ENCODE data around the gene RNASE3. TPM values are rescaled to one million over a fixed set of nuclear protein-coding genes. Genes with fewer than 3 reads are reported as not detected.
A peak's percentile ranks its signal among the peaks of the same experiment; 100 is the strongest.

RNASE3 gene
- total RNA-seq, 3 donors from 2014 or later (not counting 1 experiment from before 2014, with no cell fraction given), result 0.72 TPM; not detected in 2

- TF ChIP-seq CTCF (IDR thresholded peaks at IDR 0.05), result peak; percentile 91
- H3K27ac ChIP-seq (ENCODE audit: low read length), result no peak overlapping the region
- peaks cover 2% of the 10 kb centered on the region for H3K4me1 ChIP-seq (ENCODE audit: control insufficient read depth, insufficient read depth, low read length)
- no peaks in the 10 kb centered on the region for H3K9me3 ChIP-seq (ENCODE audit: control insufficient read depth, insufficient read depth, low read length)
- Mint-ChIP-seq H3K4me1 (peaks cover 0 to 6% of the 10 kb centered on the region in 2 donors), H3K36me3 (no peaks in the 10 kb centered on the region), H3K27ac (no peak overlapping the region), H3K27me3 (ENCODE audit: low read depth in 2 of 2) (peaks cover 9 to 33% of the 10 kb centered on the region in 2 donors), H3K9me3 (no peaks in the 10 kb centered on the region), H3K4me3 (no peak overlapping the region)
- H3K4me3 ChIP-seq (ENCODE audit: low read length), result no peak overlapping the region
- intact Hi-C loops (cut with micrococcal nuclease), result loop anchor here (1.0 kb wide), 1 partner anchor 114 kb away; no protein-coding TSS in a partner anchor
- ATAC-seq (peak; percentile 72 to 81 (median 74)), DNase-seq (peak; percentile 68 to 83)
- H3K36me3 ChIP-seq (ENCODE audit: control insufficient read depth, insufficient read depth, low read length), result no peaks in the 10 kb centered on the region
- 35% methylated on average over 13 of the region's 14 CpGs for WGBS (ENCODE audit: insufficient coverage)
- no peaks in the 10 kb centered on the region for H3K27me3 ChIP-seq (ENCODE audit: control insufficient read depth, insufficient read depth, low read length)
Measured at GRCh38 chr14:20857630-20858261, 33.4 kb upstream of the RNASE3 start.

GRCh38 chr14:20866194-20866593 lies 25.0 kb upstream of the RNASE3 start:
- H3K4me3 Mint-ChIP-seq, result no peak overlapping the region
- H3K9me3 Mint-ChIP-seq, result no peaks in the 10 kb centered on the region
- no peaks in the 10 kb centered on the region for H3K4me1 Mint-ChIP-seq
- intact Hi-C loops (cut with micrococcal nuclease), result no loop called here
- WGBS (ENCODE audit: insufficient coverage), result 79% methylated on average over 1 of the region's 3 CpGs
- no peaks in the 10 kb centered on the region for H3K36me3 Mint-ChIP-seq
- H3K4me3 ChIP-seq (ENCODE audit: low read length), result no peak overlapping the region
- H3K27me3 ChIP-seq (ENCODE audit: control insufficient read depth, insufficient read depth, low read length), result no peaks in the 10 kb centered on the region
- ATAC-seq, result no peak
- no peak for DNase-seq
- no peak overlapping the region for H3K27ac ChIP-seq (ENCODE audit: low read length)
- no peak for TF ChIP-seq CTCF (IDR thresholded peaks at IDR 0.05)
- H3K4me1 ChIP-seq (ENCODE audit: control insufficient read depth, insufficient read depth, low read length), result no peaks in the 10 kb centered on the region
- no peaks in the 10 kb centered on the region for H3K9me3 ChIP-seq (ENCODE audit: control insufficient read depth, insufficient read depth, low read length)
- H3K36me3 ChIP-seq (ENCODE audit: control insufficient read depth, insufficient read depth, low read length), result no peaks in the 10 kb centered on the region
- H3K27me3 Mint-ChIP-seq (ENCODE audit: low read depth in 2 of 2), result peaks cover 28 to 55% of the 10 kb centered on the region in 2 donors
- no peak overlapping the region for H3K27ac Mint-ChIP-seq

GRCh38 chr14:20866963-20867362 lies 24.2 kb upstream of the RNASE3 start:
- Histone ChIP-seq H3K36me3 (ENCODE audit: control insufficient read depth, insufficient read depth, low read length) (no peaks in the 10 kb centered on the region), H3K27me3 (ENCODE audit: control insufficient read depth, insufficient read depth, low read length) (no peaks in the 10 kb centered on the region), H3K9me3 (ENCODE audit: control insufficient read depth, insufficient read depth, low read length) (no peaks in the 10 kb centered on the region), H3K4me3 (ENCODE audit: low read length) (no peak overlapping the region), H3K4me1 (ENCODE audit: control insufficient read depth, insufficient read depth, low read length) (no peaks in the 10 kb centered on the region), H3K27ac (ENCODE audit: low read length) (no peak overlapping the region)
- DNase-seq, result peak in 1 of 2 donors; percentile 25
- no peaks in the 10 kb centered on the region for H3K9me3 Mint-ChIP-seq
- peaks cover 24 to 56% of the 10 kb centered on the region in 2 donors for H3K27me3 Mint-ChIP-seq (ENCODE audit: low read depth in 2 of 2)
- no peak overlapping the region for H3K4me3 Mint-ChIP-seq
- no peak for ATAC-seq
- intact Hi-C loops (cut with micrococcal nuclease), result no loop called here
- no peak for TF ChIP-seq CTCF (IDR thresholded peaks at IDR 0.05)
- H3K36me3 Mint-ChIP-seq, result no peaks in the 10 kb centered on the region
- no peaks in the 10 kb centered on the region for H3K4me1 Mint-ChIP-seq
- no CpG with 5 or more reads among the region's 2 CpGs for WGBS (ENCODE audit: insufficient coverage)
- no peak overlapping the region for H3K27ac Mint-ChIP-seq
